GM19240 (cell line): ENCODE results near the gene DENND1A.
"Not testable (repeated sequence)": the region's sequence is repeated elsewhere in the genome, so short reads cannot be mapped to it uniquely, and the experiment has no call there.

Source experiments
- DNase-seq: peaks from one replicate; pipeline ENCODE4 v3.0.0; 2011; ENCODE audit warnings: low spot score; ENCODE audit not compliant: insufficient read length

Gene DENND1A

GRCh38 chr9:123735376-123735775 lies 194.6 kb downstream of the DENND1A start:
- DNase-seq, result no peak

GRCh38 chr9:123728571-123728970 lies 201.4 kb downstream of the DENND1A start:
- not testable (repeated sequence) for DNase-seq

GRCh38 chr9:123727332-123727731 lies 202.6 kb downstream of the DENND1A start:
- no peak for DNase-seq

GRCh38 chr9:123725389-123725788 lies 204.5 kb downstream of the DENND1A start:
- no peak for DNase-seq

GRCh38 chr9:123724211-123724796 lies 205.6 kb downstream of the DENND1A start:
- no peak for DNase-seq

GRCh38 chr9:123723135-123723875 lies 206.6 kb downstream of the DENND1A start:
- no peak for DNase-seq

GRCh38 chr9:123722378-123722777 lies 207.5 kb downstream of the DENND1A start:
- no peak for DNase-seq

- no peak for DNase-seq
Measured at GRCh38 chr9:123718188-123718587, 211.7 kb downstream of the DENND1A start.

GRCh38 chr9:123717581-123718175 lies 212.2 kb downstream of the DENND1A start:
- no peak for DNase-seq

- no peak for DNase-seq
Measured at GRCh38 chr9:123716339-123716945, 213.5 kb downstream of the DENND1A start.

GRCh38 chr9:123715258-123715657 lies 214.7 kb downstream of the DENND1A start:
- no peak for DNase-seq

- DNase-seq, result no peak
Measured at GRCh38 chr9:123713282-123713681, 216.6 kb downstream of the DENND1A start.

- no peak for DNase-seq
Measured at GRCh38 chr9:123712399-123712798, 217.5 kb downstream of the DENND1A start.

GRCh38 chr9:123710299-123710698 lies 219.6 kb downstream of the DENND1A start:
- DNase-seq, result no peak

- DNase-seq, result no peak
Measured at GRCh38 chr9:123702483-123702882, 227.4 kb downstream of the DENND1A start.

GRCh38 chr9:123697686-123698085 lies 232.2 kb downstream of the DENND1A start:
- DNase-seq, result no peak

GRCh38 chr9:123696476-123696875 lies 233.4 kb downstream of the DENND1A start:
- DNase-seq, result no peak

GRCh38 chr9:123695386-123695785 lies 234.5 kb downstream of the DENND1A start:
- no peak for DNase-seq

- no peak for DNase-seq
Measured at GRCh38 chr9:123691765-123692303, 238.1 kb downstream of the DENND1A start.

GRCh38 chr9:123689701-123690428 lies 240.1 kb downstream of the DENND1A start:
- no peak for DNase-seq

GRCh38 chr9:123687246-123687751 lies 242.6 kb downstream of the DENND1A start:
- no peak for DNase-seq
